HepG2 (cell line): ENCODE results near the gene SURF2. TPM values are rescaled to one million over a fixed set of nuclear protein-coding genes. Genes with fewer than 3 reads are reported as not detected.

ENCODE experiments used
- ATAC-seq: fragments of 200-7000 bp; cut with Tn5 transposase; 3 replicates; pipeline ENCODE4 v1.9.1; 2020; ENCODE audit warnings: mild to moderate bottlenecking, moderate library complexity
- BruUV-seq: library from RNA; stranded (reverse); fragments of 400-500 nt; replicated peaks from 2 replicates; lab custom pipeline; 2021; lab: Mats Ljungman, UMichigan
- CTCF ChIA-PET: fragments of 300-600 bp; formaldehyde crosslinking; extraction: SDS; loops from one replicate; lab custom pipeline; 2021; ENCODE audit warnings: low total read pairs, inconsistent platforms, low intra/inter-chr PET ratio; lab: Yijun Ruan, JAX
- POLR2A ChIA-PET: fragments of 350-600 bp; sonication (Branson Sonifier 250); formaldehyde crosslinking; loops from one replicate; lab custom pipeline; 2020; ENCODE audit warnings: antibody characterized with exemption, inconsistent platforms; lab: Yijun Ruan, JAX
- DNase-seq: peaks from one replicate; pipeline ENCODE4 v3.0.0-alpha.2; 2015; ENCODE audit warnings: low spot score
- FAIRE-seq: peaks from 3 replicates; lab custom pipeline; 2011; peaks lifted over from hg19 to GRCh38; lab: Jason Lieb, UNC
- H2AFZ ChIP-seq: one replicate; pipeline ENCODE4 v1.6.1; 2011; ENCODE audit warnings: low read length, inconsistent platforms
- H3K27ac ChIP-seq: fragments of 300-600 bp; 3 replicates; pipeline ENCODE4 v1.8.0; 2011; ENCODE audit warnings: mixed run types, mild to moderate bottlenecking, mixed read lengths, low read length, inconsistent platforms; ENCODE audit not compliant: insufficient read depth; ENCODE audit errors: extremely low read length
- H3K27me3 ChIP-seq, 2 experiments: fragments of 200-600 bp in 1 of 2; 2 replicates in 1 of 2; 3 replicates in 1 of 2; pipeline versions ENCODE4 v1.6.0 to v1.8.0; 2011; ENCODE audit warnings: low read length in 2 of 2, mild to moderate bottlenecking in 2 of 2, moderate library complexity in 2 of 2, inconsistent platforms in 1 of 2; ENCODE audit not compliant: insufficient read depth in 2 of 2, control insufficient read depth in 1 of 2
- H3K36me3 ChIP-seq, 2 experiments: fragments of 200-600 bp in 1 of 2; replicated peaks in 1 of 2; 2 replicates in 1 of 2; 3 replicates in 1 of 2; pipeline versions ENCODE4 v1.5.1 to v1.8.0; 2011; ENCODE audit warnings: low read length in 2 of 2, inconsistent platforms in 1 of 2; ENCODE audit not compliant: insufficient read depth in 2 of 2, control insufficient read depth in 1 of 2
- H3K4me1 ChIP-seq: 2 replicates; pipeline ENCODE4 v1.5.1; 2012; ENCODE audit warnings: low read length, inconsistent platforms; ENCODE audit not compliant: insufficient read depth
- H3K4me2 ChIP-seq: 2 replicates; pipeline ENCODE4 v1.6.0; 2011; ENCODE audit warnings: low read depth, low read length, inconsistent platforms
- H3K4me3 ChIP-seq, 3 experiments: fragments of 200-600 bp in 1 of 3; sonication (generic), shearing (Covaris generic) in 1 of 3; replicated peaks in 1 of 3; 2 replicates each; pipeline ENCODE4 v1.5.1; 2011 to 2016; ENCODE audit warnings: low read length in 3 of 3, inconsistent platforms in 2 of 3, low read depth in 2 of 3, mild to moderate bottlenecking in 2 of 3, control low read depth in 1 of 3, mixed read lengths in 1 of 3; ENCODE audit not compliant: insufficient read depth in 1 of 3
- H3K79me2 ChIP-seq: one replicate; pipeline ENCODE4 v1.6.1; 2011; ENCODE audit warnings: low read length, inconsistent platforms; ENCODE audit not compliant: insufficient read depth
- H3K9ac ChIP-seq: 2 replicates; pipeline ENCODE4 v1.6.0; 2011; ENCODE audit warnings: mild to moderate bottlenecking, low read depth, low read length, inconsistent platforms; ENCODE audit not compliant: insufficient read depth
- H3K9me3 ChIP-seq: 2 replicates; pipeline ENCODE4 v1.5.1; 2012; ENCODE audit warnings: mild to moderate bottlenecking, low read length
- H4K20me1 ChIP-seq: 2 replicates; pipeline ENCODE4 v1.6.0; 2011; ENCODE audit warnings: inconsistent platforms, mild to moderate bottlenecking, low read length, moderate library complexity; ENCODE audit not compliant: insufficient read depth
- ATF4 ChIP-seq, 2 experiments: fragments of 450-650 bp in 1 of 2; sonication (generic) in 1 of 2; formaldehyde crosslinking; IDR thresholded peaks; 2 replicates each; pipeline versions ENCODE4 v1.5.0 to v1.8.0; 2020 to 2022; ENCODE audit warnings: mild to moderate bottlenecking in 1 of 2, missing genetic modification reagents in 1 of 2
- BHLHE40 ChIP-seq: IDR thresholded peaks from 2 replicates; pipeline ENCODE4 v1.6.1; 2011; ENCODE audit warnings: low read length, improper control_type of control experiment
- GPN1 ChIP-seq: sonication (generic); formaldehyde crosslinking; IDR thresholded peaks from 2 replicates; pipeline ENCODE4 v1.5.1; 2020; ENCODE audit warnings: missing genetic modification reagents, borderline replicate concordance
- KAT8 ChIP-seq: IDR thresholded peaks from 2 replicates; pipeline ENCODE4 v1.6.1; 2016; ENCODE audit warnings: missing genetic modification reagents, missing compliant biosample characterization
- KDM1A ChIP-seq: IDR thresholded peaks from 2 replicates; pipeline ENCODE4 v1.6.1; 2016; ENCODE audit warnings: missing compliant biosample characterization
- MBD4 ChIP-seq: IDR thresholded peaks from 2 replicates; pipeline ENCODE4 v1.6.1; 2012; ENCODE audit warnings: low read length, inconsistent platforms, borderline replicate concordance
- ONECUT2 ChIP-seq: sonication (generic); formaldehyde crosslinking; IDR thresholded peaks from 2 replicates; pipeline ENCODE4 v1.4.0; 2020; ENCODE audit warnings: missing genetic modification reagents
- PCBP2 ChIP-seq: fragments of 200-400 bp; formaldehyde crosslinking; optimal IDR thresholded peaks from 2 replicates; pipeline ENCODE3; 2018; ENCODE audit warnings: low read length, low read depth; ENCODE audit not compliant: poor library complexity, severe bottlenecking
- TERF1 ChIP-seq: sonication (generic); formaldehyde crosslinking; IDR thresholded peaks from 2 replicates; pipeline ENCODE4 v1.8.0; 2022; ENCODE audit warnings: mild to moderate bottlenecking, missing genetic modification reagents, moderate library complexity
- ZFY ChIP-seq: sonication (generic); formaldehyde crosslinking; IDR thresholded peaks from 2 replicates; pipeline ENCODE4 v1.4.0; 2020; ENCODE audit warnings: missing genetic modification reagents
- ZMYM4 ChIP-seq: sonication (generic); formaldehyde crosslinking; IDR thresholded peaks from 2 replicates; pipeline ENCODE4 v1.8.1; 2023; ENCODE audit warnings: mild to moderate bottlenecking, missing genetic modification reagents
- ZNF256 ChIP-seq: sonication (generic); formaldehyde crosslinking; conservative IDR thresholded peaks from 2 replicates; pipeline ENCODE4 v1.4.0; 2020; ENCODE audit warnings: missing genetic modification reagents
- ZNF562 ChIP-seq: sonication (generic); formaldehyde crosslinking; IDR thresholded peaks from 2 replicates; pipeline ENCODE4 v1.8.0; 2022; ENCODE audit warnings: missing genetic modification reagents, borderline replicate concordance
- ZNF629 ChIP-seq: sonication (generic); formaldehyde crosslinking; conservative IDR thresholded peaks from 2 replicates; pipeline ENCODE4 v1.5.0; 2020; ENCODE audit warnings: missing genetic modification reagents
- ZNF687 ChIP-seq: sonication (generic); formaldehyde crosslinking; IDR thresholded peaks from 2 replicates; pipeline ENCODE4 v1.5.1; 2020; ENCODE audit warnings: mild to moderate bottlenecking, missing genetic modification reagents, moderate library complexity
- ZNF766 ChIP-seq: sonication (generic); formaldehyde crosslinking; IDR thresholded peaks from 2 replicates; pipeline ENCODE4 v1.5.0; 2020; ENCODE audit warnings: missing genetic modification reagents, borderline replicate concordance
- ZNF768 ChIP-seq: sonication (generic); formaldehyde crosslinking; IDR thresholded peaks from 2 replicates; pipeline ENCODE4 v1.4.0; 2020; ENCODE audit warnings: missing genetic modification reagents
- ZSCAN21 ChIP-seq: sonication (generic); formaldehyde crosslinking; IDR thresholded peaks from 2 replicates; pipeline ENCODE4 v1.8.0; 2022; ENCODE audit warnings: mild to moderate bottlenecking, missing genetic modification reagents, moderate library complexity, borderline replicate concordance
- WGBS: methylation state at CpG from one replicate; pipeline ENCODE4 v1.1.6; 2017; ENCODE audit warnings: low lambda C conversion rate; 5-methylcytosine and 5-hydroxymethylcytosine counted together
- in situ Hi-C: cut with HindIII; loops from 2 replicates; pipeline ENCODE4 v1.10.0; 2017; ENCODE audit warnings: low pct_unique_long_range_greater_than_20kb; ENCODE audit not compliant: extremely low pct_ligation_motif_present
- intact Hi-C: fragments of 100-400 bp; cut with micrococcal nuclease; formaldehyde crosslinking; loops from one replicate; pipeline ENCODE4 v1.10.0; 2022; ENCODE audit not compliant: unreplicated experiment
- polyA plus RNA-seq, 8 experiments: library from polyadenylated mRNA; depleted of rRNA in 3 of 8; stranded (reverse) in 7 of 8; unstranded in 1 of 8; fragments of >200 nt; fragmentation: Illumina TruSeq in 4 of 8; extraction: Trizol in 4 of 8; gene quantifications; 2 replicates each; pipeline versions ENCODE4 v1.2.1 to v1.2.3, GENCODE V29; 2011 to 2016; ENCODE audit warnings: low read depth in 4 of 8, missing spikeins in 1 of 8, mixed read lengths in 1 of 8; ENCODE audit not compliant: insufficient read depth in 1 of 8
- total RNA-seq, 5 experiments: library from RNA; depleted of rRNA; stranded (reverse); fragments of >200 nt; fragmentation: Illumina TruSeq; extraction: Trizol; gene quantifications; 2 replicates each; pipeline ENCODE4 v1.2.3, GENCODE V29; 2016; ENCODE audit warnings: low read depth in 1 of 5

Gene SURF2
- total and polyA plus RNA-seq, 2 of the 13 experiments (the other 11 are each of a cell fraction or from before 2014, with no cell fraction given), result 6.3 to 13.6 TPM

- Histone ChIP-seq H3K4me1 (peaks cover 44% of the 10 kb centered on the region), H3K9ac (0 out of 2 replicates have a peak overlapping the region, but pooled peaks have one; percentile 23), H2AFZ (no peak overlapping the region), H3K4me3 (peak overlapping the region in 1 of 3 experiments; percentile 7; a peak in 1 of 6 replicates), H3K36me3 (no peaks in the 10 kb centered on the region), H3K27ac (no peak overlapping the region), H3K79me2 (peaks cover 11% of the 10 kb centered on the region), H4K20me1 (peaks cover 8% of the 10 kb centered on the region; the same call in 1 of the 2 replicates), H3K27me3 (no peaks in the 10 kb centered on the region), H3K4me2 (peak overlapping the region; percentile 56), H3K9me3 (peaks cover 10% of the 10 kb centered on the region; the same call in 1 of the 2 replicates)
- in situ Hi-C loops, result no loop called here
- ChIA-PET CTCF (no interaction called here), POLR2A (interaction anchor here (0.8 to 3.3 kb wide), 4 partner anchors 10 to 80 kb away, joined by 3 to 16 read pairs (median 4); partner anchors contain the start of genes CACFD1, MED22 and RPL7A)
- intact Hi-C loops, result no loop called here
- WGBS, result 63% methylated on average over 10 of the region's 14 CpGs
- DNase-seq, result no peak
- FAIRE-seq, result no peak
- BruUV-seq, result no TSS peak
- no peak for ATAC-seq
- TF ChIP-seq ZNF629 (no peak), TERF1 (CRISPR knock-in tag) (no peak), MBD4 (no peak), GPN1 (no peak), ZNF687 (peak; percentile 63), ZNF766 (CRISPR knock-in tag) (no peak), KAT8 (no peak), BHLHE40 (peak; percentile 43; the same call in 1 of the 2 replicates), ZNF256 (CRISPR knock-in tag) (no peak), ZNF768 (CRISPR knock-in tag) (peak; percentile 80), ZMYM4 (CRISPR knock-in tag) (no peak), ZFY (CRISPR knock-in tag) (peak; percentile 26; the same call in 1 of the 2 replicates), ONECUT2 (CRISPR knock-in tag) (no peak), ATF4 (CRISPR knock-in tag; IDR thresholded peaks at IDR 0.05) (no peak), PCBP2 (no peak), ZSCAN21 (CRISPR knock-in tag) (peak; percentile 19; the same call in 1 of the 2 replicates), KDM1A (CRISPR knock-in tag) (no peak), ZNF562 (CRISPR knock-in tag) (no peak)
These were observed 23.1 kb downstream of the SURF2 start for GRCh38 chr9:133379153-133380086.
